ENCODE data around the gene RHOT2.

RHOT2 gene

DNA sequence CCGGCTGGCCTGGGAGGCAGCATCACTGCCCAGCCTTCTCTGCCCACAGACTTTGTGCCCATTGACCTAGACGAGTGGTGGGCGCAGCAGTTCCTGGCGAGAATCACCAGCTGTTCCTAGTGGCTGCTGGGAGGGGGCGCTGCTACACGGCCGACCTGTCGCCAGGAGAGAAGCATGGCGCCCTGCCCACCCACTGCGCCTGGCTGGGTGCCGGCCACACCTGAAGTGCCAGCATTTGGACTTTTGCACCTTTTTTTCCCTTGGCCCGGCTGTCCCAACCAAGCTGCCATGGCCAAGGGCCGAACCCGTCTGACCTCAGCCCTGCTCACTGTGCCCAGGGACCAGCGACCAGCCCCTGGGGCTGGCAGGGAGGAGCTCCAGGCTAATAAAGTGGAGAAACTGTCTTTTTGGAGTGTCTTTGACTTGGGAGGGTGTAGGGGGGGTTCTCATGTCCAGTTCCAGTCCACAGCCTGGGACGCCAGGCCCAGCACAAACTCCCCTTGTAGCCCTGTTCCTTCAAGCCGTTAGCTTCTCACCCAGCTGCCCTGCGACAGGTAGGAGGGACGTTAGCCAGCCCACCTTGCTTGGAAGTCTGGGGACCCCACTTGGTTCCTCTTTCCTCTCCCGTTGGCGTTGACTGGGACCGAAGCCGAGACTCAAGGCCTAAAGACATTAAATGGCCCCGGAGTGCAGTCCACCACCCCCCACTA, 19.7 kb upstream of the RHOT2 start:
- no peak for DNase-seq

DNA sequence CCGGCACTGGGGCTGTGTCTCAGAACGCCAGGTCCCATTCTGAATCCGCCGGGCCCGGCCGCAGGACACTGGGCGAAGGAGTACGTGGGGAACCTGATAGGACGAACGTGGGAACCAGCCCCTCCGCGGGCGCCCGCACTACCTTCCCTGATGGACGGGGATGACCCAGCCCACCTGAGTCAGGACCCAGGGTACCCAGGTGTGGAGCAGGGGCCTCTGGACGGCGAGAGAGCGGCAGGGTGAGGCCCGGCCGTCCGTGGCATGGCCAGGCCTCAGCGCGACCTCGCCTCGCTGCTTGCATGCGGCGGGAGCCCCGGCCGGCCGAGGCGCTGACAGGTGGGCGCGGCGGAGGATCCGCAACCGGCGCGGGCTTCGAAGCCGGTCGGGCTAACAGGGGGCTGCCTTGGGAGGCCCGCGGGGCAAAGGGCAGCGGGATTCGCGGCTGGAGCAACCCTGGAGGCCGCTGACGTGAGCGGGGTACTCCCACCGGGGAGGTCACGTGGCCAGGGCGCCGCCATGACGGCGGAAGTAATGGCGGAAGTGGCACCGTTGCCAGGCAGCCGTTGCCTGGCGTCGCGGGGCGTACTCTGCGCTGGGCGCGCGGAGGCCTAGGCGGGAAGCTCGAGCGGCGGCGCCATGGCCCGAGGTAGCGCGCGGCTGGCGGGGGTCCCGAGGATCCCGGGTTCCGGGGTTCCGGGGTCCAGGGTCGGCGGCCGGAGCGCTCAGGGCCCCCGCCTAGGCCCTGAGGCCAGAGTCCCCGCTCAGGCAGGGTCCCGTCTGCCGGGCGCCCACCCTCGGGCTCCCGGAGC, 18.9 kb upstream of the RHOT2 start, which contains the start of gene WDR90:
WDR90 (plus strand) TSS at position 585 of the 809 bp plus-strand sequence; CDS start at position 637, 52 bp downstream.
- no peak for DNase-seq

DNA sequence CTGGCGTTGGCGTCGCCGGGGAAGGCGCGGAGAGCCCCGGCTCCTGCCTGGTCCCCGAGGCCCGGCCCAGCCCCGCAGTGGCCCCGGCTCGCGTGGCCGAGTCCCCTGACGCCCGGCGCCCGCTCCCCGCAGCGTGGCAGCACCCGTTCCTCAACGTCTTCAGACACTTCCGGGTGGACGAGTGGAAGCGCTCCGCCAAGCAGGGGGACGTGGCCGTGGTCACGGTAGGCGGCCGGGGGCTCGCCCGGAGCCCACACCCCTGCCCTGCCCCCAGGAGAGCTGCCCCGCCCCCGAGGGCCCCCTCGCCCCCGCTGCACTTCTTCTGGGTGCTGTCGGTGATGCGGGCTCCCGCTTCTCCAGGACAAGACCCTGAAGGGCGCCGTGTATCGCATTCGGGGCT, 18.3 kb upstream of the RHOT2 start:
- DNase-seq = no peak

DNA sequence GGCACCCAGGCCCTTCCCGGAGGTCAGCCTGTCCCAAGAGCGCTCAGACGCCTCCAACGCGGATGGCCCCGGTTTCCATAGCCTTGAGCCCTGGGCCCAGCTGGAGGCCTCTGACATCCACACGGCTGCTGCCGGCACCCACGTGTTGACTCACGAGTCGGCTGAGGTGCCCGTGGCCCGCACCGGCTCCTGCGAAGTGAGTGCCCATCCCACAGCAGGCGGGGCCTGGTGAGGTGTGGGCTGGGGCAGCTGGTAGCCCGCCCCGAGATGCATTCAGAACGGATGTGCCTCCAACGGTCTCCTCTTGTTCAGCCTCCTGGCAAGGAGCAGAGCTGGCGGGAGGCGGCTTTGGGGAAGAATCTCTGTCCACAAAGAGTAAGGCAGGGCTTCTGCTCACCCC, 16.1 kb upstream of the RHOT2 start:
- no peak for DNase-seq

DNA sequence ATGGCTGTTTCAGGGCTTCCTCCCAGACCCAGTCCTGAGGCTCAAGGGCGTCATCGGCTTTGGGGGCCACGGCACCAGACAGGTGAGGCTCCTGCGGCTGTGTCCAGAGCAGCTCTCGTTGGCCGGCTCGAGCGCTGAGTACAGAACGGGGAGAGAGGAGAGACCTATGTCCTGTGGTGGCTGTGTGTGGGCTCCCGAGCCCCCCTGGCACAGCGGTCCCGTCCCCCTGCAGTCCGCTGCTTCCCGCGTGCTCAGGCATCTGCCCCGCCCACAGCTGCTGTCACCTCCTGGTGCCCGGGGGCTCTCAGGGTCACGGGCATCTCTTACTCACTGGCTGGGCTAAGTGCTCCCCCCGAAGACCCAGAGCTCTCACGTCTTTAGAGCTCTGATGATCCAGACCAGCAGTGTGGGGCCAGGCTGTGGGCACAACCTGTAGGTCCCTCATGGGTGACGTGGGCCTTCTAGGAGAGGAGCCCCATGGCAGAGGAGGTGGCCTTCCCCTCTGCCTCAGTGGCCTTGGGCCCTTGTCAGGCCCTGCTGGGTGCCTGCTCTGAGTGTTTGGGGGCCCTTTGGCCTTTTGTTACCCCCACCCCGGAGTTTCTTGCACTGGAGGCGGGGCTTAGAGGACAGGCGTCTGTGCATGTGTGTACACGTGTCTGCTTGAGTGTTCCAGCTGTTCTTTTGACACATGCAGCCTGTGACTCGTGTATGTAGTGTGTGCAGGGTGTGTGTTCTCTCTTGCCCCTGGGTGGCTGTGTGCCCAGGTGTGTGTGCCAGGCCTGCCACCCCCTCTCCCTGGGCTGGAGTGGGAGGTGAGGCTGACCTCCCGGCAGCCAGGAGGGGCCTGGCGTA, 15.3 kb upstream of the RHOT2 start:
- DNase-seq = no peak

DNA sequence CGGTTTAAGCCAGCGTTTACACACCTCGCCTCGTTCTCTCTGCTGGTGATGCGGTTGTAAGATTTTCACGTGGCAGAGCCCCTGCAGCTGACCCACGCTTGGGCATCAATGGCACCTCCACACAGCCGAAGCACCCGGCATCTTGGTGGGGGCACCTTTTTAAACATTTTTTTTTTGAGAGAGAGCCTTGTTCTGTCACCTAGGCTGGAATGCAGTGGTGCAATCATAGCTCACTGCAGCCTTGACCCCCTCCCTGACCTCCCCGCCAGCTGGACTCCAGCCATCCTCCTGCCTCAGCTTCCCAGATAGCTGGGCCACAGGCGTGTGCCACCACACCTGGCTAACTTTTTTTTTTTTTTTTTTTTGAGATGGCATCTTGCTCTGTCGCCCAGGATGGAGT, 13.9 kb upstream of the RHOT2 start:
- DNase-seq = no peak

DNA sequence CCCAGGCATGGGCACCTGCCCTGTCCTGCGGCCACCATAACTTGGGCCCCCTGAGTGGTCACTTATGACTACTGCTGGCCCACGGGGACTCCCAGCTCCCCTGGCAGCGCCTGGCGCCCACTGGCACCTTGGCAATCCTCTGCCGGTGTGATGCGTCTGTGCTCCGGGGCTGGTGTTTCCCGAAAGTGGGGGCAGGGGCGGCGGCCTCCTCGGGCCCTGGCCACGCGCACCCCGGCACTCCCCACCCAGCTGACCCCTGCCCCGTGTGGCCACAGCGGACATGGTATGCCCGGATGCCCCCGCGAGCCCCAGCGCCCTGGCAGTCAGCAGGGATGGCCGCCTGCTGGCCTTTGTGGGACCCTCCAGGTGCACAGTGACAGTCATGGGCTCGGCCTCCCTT, 10.4 kb upstream of the RHOT2 start:
- DNase-seq = no peak

DNA sequence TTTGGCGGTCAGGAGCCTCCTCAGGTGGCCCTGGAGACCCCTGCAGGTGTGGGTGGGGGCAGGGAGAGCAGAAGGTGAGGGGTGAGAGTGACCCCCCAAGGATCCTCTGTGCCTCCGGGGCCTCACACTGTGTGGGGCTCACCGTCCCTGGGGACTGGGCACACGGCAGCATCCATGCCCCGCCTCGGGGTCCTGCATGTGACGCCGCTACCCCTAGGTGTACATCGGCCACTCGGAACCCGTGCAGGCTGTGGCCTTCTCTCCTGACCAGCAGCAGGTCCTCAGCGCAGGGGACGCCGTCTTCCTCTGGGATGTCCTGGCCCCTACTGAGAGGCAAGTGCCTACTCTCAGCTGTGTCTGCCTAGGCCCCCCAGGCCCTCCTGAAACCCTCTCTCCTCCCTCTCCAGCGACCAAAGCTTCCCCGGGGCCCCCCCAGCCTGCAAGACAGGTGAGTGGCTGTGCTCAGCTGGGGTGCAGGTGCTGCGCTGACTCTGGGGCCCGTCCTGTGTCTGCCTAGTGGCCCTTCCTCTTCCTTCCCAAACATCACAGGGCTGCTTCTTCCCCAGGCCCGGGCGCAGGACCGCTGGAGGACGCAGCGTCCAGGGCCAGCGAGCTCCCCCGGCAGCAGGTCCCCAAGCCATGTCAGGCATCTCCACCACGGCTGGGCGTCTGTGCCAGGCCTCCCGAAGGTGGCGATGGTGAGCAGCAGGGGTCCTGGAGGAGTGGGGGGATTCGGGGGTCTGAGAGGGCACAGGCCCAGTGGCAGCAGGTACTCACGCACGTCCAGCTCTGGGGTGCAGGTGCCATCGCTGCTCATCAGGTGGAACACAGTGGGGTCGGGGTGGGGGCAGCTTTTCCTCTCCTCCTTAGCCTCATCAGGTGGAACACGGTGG, 9.0 kb upstream of the RHOT2 start:
- DNase-seq = no peak

DNA sequence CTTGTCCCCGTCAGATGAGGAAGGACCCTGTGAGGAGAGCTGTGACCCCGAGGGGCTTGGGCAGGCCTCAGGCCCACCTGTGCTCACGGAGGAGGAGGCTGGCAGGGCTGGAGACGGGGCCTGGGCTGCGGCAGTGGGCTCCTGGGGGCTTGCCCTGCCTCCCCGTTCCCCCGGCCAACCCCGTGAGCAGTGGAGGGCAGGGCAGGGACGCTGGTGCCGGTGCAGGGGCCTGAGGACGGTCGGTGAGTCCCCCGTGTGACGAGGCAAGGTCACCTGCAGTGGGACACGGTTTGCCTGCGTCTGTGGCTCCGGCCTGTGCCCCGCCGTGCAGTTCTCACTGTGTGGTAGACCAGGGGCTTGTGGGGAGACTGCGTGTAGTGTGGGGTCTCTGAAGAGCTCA, 8.3 kb upstream of the RHOT2 start:
- DNase-seq = no peak

DNA sequence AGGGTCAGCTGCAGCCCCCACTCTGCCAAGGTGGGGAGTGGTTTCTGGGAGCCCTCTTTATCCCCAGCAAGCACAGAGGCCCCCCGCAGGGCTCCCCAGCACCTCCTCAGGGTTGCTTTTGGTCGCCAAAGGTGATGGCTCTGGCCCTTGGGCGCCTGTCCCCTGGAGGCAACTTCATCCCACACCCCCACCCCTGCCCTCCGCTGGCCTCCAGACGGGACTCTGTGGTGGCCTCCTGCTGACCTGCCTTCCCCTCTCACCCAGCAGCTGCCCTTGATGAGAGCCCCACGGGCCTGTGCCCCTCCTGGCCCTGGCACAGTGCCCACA, 7.8 kb upstream of the RHOT2 start:
- no peak for DNase-seq

DNA sequence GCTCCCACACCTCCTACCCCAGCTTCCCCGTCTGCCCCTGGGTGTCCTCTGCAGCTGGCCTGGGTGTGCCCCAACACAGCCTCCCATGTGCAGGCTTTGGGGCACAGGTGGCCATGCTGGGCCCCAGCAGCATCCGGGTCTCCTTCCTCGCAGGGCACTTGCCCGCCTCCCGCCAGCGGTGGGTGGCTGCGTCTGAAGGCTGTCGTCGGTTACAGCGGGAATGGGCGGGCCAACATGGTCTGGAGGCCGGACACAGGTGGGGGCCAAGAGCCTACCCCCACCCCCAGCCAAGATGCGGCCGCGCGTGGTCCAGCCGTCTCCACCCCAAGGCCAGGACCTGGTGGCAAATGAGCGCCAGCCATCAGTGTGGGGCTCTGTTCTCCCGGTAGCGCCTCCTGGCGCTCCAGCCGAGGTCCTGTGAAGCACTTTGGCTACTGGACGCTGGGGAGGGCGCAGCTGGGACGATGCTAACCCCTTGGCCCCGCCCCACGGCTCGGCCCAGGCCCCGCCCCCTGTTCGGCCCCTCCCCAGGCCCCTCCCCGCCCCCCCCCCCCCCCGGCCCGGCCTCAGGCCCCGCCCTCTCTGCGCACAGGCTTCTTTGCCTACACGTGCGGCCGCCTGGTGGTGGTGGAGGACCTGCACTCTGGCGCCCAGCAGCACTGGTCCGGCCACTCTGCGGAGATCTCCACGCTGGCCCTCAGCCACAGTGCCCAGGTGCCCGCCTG, 7.3 kb upstream of the RHOT2 start:
- DNase-seq = no peak

DNA sequence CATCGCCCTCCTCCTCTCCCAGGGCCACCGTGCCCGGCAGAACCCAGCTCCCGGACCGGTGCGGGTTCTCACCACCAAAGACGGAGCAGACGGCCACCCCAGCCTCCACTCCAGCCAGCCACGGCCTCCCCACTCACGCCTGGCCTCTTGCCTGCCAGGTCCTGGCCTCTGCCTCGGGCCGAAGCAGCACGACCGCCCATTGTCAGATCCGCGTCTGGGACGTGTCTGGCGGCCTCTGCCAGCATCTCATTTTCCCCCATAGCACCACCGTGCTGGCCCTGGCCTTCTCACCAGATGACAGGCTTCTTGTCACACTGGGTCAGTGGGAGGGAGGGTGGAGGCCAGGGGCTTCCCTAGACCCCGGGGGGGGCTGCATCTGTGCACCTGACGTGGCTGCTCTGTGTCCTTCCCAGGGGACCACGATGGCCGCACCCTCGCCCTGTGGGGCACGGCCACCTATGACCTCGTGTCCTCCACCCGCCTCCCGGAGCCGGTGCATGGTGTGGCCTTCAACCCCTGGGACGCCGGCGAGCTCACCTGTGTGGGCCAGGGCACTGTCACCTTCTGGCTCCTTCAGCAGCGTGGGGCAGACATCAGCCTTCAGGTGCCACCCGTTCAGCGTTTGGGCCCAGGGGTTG, 6.6 kb upstream of the RHOT2 start:
- no peak for DNase-seq

DNA sequence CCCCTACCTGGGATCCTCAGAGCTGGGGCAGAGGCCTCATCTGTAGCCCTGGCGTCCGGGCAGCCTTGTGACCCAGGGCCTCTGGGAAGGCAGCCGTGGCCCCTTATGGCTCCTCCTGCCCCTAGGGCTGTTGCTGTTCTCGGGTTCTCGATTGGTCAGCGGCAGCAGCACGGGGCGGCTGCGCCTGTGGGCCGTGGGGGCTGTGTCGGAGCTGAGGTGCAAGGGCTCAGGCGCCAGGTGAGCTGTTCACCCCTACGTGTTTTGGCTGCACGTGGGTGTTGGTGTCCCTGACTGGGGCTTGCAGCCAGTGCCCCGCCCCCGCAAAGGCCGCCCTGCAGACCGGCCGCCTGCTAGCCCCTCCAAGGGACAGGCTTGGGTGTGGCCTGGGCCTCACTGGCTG, 5.8 kb upstream of the RHOT2 start:
- DNase-seq = no peak

DNA sequence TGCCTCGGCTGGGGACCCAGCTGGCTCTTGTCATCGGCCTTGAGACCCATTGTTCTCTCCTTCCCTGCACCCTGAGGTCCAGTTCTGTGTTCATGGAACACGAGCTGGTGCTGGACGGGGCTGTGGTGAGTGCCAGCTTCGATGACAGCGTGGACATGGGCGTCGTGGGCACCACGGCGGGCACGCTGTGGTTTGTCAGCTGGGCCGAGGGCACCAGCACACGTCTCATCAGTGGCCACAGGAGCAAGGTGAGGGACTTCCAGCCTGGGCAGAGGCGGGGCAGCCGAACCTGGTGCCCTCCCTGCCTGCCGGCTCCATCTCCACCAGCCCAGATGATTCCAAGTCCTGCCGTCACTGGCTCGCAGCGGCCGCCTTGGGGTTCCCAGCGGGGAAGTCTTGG, 5.3 kb upstream of the RHOT2 start:
- no peak for DNase-seq

DNA sequence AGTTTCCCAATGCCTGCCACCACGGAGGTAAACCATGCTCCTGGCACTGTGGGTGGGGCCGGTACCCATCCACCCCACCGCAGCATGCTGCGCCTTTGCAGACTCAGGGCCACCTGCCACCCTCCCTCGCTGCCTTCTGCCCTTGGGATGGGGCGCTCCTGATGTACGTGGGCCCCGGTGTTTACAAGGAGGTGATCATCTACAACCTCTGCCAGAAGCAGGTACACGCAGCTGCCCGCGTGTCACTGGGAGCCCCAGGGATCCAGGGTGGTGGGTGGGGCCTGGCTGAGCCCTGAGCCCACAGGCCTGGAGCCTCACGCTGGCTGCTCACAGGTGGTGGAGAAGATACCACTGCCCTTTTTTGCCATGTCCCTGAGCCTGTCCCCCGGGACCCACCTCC, 1.4 kb upstream of the RHOT2 start:
- DNase-seq = no peak

DNA sequence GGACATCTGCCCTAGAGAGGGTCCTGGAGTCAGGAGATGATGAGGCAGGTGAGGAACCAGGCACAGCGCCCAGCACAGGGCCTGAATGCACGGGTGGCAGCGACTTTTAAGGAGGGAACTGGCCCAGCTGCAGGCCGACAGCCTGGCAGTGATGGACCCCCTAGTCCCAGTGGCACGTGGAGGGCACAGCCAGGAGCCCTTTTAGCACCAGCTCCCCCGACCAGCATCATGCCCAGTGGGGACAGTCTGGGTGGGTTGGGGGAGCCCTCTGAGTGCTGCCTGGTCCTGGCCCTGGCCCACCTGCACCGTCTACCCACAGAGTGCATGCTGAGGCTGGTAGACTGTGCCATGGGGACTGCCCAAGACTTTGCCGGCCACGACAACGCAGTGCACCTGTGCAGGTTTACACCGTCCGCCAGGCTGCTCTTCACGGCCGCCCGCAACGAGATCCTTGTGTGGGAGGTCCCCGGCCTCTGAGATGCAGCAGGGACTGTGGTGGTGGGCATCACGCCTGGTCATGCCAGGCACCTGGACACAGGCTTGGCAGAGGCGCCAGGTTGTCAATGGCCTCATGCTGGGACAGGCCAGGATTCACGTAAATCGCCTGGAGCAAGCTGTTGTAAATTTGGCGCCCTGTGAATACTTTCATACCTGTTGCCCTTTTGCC, 686 bp upstream of the RHOT2 start:
- no peak for DNase-seq

DNA sequence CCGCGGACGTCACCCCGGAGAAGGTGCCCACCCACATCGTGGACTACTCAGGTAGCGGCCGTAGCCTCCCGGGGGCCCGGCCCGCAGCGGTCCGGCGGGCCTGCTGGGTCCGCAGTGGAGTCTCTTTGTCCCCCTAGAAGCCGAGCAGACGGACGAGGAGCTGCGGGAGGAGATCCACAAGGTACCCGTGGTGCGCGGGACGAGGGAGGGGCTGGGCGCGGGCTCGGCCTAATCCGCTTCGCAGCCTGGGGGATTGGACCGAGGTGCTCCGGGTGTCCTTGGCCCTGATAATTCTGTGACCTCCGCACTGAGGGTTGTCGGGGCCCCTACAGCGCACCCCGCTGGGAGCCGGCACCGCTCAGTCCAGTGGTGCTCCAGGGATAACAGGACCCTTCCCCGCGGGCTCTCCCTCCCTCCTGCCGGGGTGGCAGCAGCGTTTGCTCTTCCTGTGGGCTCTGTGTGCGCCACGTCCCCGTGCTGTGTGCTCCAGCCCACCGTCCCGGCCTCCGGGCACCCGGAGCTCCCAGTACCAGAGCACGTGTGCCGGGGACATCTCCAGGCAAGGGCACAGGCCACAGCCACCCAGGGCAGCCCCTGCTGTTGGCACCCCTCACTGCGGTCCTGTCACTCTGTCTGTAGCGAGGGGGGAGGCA, 713 bp downstream of the RHOT2 start:
- DNase-seq = no peak

DNA sequence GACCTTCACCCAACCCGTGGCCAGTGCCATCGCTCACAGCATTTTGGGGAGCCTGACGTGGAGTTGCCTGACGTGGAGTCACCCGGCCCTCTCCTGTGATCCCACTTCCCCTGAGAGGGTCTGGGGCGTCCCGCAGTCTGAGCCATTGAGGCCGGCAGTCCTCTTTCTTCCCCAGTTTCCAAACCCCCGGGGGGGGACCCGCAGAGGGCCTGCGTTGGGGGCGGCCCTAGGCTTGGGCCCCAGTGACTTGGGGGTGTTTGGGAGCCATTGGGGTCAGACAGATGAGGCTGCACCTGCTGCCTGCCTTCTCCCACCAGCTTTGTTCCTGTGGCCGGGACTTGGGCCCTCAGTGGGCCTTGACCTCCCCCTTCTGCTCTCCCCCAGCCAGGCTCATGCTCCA, 1.7 kb downstream of the RHOT2 start:
- no peak for DNase-seq

DNA sequence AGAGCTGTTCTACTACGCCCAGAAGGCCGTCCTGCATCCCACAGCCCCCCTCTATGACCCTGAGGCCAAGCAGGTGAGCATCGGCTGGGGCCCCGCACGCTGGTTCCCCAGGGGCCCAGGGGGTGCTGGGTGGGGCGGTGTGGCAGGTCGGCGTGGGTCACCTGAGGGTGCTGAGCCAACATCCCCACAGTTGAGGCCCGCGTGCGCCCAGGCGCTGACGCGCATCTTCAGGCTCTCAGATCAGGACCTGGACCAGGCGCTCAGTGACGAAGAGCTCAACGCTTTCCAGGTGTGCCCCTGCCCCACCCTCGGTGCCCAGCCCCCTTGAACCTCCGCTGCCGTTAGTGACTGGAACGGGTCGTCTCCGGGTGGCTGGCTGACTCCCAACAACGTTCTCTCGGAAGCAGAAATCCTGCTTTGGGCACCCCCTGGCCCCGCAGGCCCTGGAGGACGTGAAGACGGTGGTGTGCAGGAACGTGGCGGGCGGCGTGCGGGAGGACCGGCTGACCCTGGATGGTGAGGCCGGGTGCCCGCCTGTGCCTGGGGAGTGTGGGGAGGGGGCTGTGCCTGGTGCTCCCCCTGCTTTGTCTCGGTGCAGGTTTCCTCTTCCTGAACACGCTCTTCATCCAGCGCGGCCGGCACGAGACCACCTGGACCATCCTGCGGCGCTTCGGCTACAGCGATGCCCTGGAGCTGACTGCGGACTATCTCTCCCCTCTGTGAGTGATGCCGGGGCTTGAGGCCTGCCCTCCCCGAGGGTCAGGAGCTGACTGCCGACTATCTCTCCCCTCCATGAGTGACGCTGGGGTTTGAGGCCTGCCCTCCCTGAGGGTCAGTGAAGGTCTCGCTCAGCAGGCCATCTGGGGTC, 2.8 kb downstream of the RHOT2 start:
- no peak for DNase-seq
